Measurements from ENCODE around the gene ANGEL1.

DNA sequence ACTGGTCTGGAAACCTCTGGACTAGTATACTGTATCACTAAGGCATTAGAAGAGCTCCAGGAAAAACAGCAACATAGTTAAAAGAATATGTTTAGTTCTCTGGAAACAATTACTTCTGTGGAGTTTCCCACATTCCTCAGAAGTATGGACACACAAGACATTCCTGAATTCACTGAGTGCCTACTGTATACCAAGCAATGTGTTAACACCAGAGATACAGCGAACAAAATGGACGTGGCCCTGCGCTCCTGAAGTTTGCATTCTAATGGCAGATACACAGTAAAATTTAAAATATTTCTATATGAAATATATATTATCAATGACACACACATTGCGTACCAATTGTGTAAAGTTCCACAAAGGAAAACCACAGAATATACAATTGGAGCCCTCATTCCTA, 1.1 kb downstream of the ANGEL1 start:
- TF ChIP-seq POLR2A (IDR thresholded peaks at IDR 0.05) (no peak), EP300 (IDR thresholded peaks at IDR 0.05) (no peak)

Data from upper lobe of left lung (tissue), 4 donors.